HG03139 (cell line): ENCODE results near the gene NR6A1.

Experiments
- ATAC-seq: cut with Tn5 transposase; IDR thresholded peaks from one replicate; pipeline ENCODE4 v1.9.1; 2021; ENCODE audit not compliant: unreplicated experiment

Gene NR6A1

DNA sequence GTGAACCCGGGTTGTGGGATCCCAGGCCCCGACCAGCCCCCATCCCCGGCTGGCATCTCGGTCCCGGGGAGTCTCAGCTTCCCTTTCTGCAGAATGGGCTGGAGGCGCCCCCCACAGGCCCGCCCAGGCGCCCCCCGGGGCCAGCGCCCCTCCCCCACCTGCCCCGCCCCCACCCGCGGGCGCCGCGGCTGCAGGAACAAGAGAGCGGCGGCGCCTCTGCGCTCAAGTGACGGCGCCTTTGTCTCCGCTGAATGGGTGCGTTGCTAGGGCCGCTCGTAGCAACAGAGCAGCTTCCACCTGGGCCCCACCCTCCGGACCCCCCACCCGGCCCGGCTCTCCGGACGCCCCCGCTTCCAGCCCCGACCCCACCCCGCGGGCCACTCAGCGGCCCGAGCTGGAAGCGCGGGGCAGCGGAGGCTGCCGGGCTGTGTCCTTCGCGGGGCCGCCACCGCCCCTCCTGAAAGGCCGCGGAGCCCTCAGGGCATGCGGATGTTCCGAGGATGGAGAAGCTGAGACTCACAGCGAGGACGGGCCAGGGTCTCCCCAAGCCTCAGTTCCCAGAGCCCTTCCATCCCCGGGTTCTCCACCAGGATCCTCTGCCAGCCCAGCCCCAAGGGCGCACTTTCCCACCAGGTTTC lies 293.3 kb downstream of the NR6A1 start:
- ATAC-seq: no peak

DNA sequence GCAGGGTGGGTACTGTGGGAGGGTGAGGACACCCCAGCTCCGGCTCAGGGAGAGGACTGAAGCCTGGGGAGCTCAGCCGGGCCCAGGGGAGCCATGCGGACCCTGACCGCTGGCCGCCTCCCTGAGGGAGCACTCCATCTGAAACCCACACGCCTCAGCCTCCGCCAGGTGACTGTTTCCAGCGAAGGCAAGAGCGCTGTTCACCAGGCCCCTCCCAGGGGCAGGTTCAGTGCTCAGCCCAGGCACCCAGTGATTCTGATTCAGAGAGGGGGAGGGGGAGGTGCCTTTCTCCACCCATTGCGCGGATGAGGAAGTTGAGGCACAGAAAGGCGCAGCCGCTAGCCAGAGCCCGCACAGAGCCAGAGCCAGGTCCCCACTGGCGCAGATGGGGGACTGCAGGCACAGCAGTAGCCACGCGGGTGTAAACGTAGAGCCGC lies 293.9 kb downstream of the NR6A1 start:
- ATAC-seq: no peak

DNA sequence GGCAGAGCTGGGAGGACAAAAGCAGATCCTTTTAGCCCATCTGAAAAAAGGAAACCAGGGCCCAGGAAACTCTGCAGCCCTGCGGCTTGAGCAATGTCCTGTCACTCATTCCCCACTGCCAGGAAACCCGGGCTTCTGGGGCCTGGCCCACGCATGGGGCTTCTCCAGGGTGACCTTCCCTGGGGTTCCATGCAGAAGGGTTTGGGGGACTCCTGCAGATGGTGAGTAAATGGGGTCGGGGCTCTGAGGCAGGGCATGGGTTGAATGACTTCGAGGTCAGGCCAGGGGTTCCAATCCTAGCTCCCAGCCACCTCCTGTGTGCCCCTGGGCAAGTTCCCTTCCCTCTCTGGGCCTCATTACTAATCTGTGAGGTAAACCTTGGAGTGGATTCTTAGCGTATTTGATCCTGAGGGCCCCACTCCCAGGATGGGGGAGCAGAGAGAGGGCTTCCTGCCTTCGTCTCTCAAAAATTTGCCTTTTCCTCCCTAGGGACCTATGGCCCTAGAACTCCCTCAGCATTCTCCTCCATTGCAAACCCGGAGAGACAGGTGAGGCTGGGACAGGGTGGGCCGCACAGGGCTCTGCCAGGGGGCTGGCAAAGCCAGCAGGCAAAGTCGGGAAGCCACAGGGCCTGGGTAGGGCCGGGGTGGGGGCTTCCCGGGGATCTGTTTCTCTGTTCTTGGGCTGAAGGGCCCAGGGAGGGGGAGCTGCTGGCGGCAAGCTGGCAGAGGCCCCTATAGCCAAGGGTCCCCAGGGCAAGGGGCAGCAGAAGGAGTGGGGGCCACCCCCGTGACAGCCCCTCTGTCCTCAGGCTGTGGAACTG lies 295.0 kb downstream of the NR6A1 start:
- ATAC-seq: no peak

DNA sequence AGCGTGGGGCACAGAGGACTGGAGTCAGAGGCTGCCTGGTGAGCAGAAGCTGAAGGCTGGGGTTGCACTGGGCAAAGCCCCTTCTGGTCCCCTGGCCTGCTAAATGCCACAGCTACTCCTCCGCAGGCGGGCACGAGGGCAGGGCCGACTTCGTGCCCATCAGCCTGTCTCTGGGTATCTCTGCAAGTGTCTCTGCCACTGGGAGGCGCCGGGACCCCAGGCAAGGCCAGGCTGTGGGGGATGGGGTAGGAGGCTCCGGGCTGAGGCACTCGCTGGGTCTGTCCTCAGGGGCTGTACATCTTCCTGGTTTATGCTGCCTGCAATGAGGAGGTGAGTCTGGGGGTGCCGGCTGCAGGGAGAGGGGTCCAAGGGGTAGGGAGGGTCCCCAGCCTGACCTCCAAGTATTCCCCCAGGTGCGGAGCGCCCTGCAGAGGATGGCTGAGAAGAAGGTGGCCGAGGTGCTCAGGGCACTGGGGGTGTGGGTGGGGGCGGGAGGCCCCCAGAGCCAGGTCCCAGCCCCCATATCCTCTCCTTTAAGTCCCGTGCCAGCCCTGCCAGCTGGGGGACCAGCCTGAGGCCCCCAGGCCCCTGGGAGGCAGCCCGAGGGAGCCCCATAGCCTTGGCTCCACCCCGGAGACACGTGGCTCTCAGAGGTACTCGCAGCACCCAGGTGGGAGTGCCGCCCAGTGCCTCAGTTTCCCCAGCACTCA lies 295.8 kb downstream of the NR6A1 start:
- ATAC-seq: no peak

DNA sequence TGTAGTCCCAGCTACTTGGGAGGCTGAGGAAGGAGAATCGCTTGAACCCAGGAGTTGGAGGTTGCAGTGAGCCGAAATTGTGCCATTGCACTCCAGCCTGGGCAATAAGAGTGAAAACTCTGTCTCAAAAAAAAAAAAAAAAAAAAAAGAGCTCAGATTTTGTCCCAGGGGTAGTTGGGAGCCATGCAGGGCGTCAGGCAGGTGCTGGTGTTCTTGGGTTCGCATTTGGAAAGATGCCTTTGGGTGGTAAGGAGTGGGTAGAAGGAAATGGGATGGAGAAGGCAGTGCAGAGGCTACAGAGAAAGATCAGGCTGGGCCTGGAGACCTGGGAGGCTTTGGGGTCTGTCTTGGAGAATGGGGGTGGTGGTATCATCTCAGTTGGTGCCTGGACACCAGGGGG lies 297.0 kb downstream of the NR6A1 start:
- no peak for ATAC-seq

DNA sequence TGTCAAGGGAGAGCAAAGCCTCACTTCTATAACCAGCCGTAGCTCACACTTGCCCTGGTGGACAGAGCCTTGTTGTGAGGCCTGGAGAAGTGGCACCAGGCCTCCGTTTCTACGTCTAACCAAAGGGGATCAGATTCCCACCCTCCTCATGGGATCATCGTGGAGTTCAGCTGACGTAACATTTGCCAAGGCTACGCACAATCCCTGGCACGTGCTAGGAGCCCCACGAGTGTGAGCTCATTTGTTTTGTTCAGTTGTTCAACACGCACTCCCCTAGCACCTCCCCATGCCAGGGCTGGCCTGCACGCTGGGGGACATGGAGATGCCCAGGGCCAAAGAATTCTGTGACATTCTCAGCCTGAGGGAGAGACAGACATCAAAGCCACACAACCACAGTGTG lies 297.8 kb downstream of the NR6A1 start:
- ATAC-seq: no peak

DNA sequence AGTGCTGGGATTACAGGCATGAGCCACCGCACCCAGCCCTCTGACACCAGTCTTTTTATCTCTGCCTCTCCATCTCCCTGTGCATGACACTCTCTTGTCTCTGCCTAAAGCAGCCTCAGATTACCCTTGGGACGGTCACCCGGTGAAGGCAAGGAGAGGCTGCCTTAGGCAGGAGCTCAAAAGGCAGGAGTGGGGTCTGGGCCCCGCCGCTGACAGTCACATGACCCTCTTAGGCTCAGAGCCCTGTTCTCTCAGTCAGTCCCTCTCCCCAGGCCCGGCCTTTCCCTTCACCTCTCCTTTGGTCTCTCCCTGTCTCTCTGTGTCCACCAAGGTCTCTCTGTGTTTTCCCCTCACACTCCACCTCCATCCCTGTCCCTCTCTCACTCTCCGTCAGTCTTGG lies 298.3 kb downstream of the NR6A1 start:
- ATAC-seq: no peak

DNA sequence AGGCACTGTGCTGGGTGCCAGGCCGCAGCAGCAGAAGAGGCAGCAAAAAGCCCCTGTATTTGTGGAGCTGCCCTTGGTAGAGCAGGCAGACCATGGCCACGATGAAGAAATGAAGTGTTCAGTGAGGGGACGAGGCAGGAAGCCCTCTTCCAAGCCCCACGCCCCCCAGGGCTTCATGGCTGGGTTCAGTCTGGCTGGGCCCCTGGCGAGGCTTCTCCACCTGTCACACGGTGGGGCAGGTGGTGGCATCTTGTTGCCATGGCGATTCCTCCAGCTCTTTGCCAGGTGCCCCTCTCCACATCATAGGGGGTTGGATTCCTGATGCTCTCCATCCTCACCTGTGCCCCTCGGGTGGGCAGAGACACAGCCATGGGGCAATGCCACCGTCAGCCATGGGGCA lies 299.4 kb downstream of the NR6A1 start:
- no peak for ATAC-seq

DNA sequence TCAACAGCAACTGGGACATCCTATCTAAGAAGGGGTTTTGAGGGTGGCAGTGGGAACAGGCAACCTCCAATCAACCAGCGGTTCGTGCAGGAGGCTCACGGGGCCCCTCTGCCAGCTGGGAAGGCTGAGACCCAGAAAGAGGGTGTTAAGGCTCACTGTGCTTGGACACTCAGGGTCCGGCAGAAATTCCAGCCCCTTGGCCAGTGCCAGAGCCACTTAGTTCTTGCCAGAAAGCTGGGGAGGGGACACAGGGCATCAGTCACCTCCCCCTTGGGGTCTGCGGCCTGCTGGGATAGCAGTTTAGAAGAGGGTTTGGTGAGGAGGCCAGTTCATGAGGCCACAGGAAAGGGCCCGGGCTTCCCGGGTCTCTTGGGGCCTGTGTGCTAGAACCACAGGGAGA lies 300.4 kb downstream of the NR6A1 start:
- no peak for ATAC-seq

DNA sequence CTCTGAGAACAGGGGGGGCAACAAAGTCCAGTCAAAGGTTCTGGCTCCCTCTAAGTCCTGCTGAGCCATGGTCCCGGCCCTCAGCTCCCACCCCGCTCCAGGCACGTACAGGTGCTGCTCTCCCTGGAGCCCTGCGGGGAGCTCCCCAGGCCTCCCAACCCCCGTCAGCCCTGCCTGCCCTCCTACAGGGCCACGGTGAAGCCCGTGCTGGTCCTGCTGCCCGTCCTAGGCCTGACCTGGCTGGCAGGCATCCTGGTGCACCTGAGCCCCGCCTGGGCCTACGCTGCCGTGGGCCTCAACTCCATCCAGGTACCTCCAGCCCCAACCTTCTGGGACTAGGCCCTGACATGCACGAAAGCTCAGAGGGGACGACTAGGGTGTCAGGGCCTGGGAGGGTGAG lies 300.8 kb downstream of the NR6A1 start:
- no peak for ATAC-seq

DNA sequence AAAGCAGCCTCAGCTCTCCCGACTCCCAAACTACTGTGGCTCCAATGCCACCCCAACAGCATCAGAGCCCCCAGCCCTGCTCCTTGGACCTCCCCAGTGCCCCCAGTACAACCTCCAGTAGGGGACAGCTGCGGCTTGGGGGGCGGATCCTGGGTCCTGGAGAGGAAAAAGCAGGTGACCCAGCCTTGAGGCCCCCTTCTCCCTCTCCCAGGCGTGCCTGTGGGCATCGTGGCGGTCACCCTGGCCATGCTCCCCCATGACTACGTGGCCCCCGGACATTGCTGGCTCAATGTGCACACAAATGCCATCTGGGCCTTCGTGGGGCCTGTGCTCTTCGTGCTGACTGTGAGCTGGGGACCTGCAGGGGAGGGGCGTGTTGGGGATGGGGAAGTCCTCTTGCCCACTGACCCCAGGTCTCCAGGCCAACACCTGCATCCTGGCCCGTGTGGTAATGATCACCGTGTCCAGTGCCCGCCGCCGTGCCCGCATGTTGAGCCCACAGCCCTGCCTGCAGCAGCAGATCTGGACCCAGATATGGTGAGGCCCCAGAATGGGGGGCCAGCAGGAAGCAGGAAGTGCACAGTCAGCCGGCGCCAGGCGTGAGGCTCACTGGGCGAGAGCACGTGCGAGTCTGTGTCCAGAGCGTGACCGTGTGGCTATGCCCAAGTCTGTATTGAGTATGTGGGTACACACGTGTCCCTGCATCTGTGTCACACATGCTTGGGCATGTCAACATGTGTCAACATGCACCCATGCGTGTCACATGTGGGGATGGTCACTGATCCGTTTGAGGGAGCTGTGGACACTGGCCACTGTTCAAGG lies 301.9 kb downstream of the NR6A1 start:
- ATAC-seq: no peak

DNA sequence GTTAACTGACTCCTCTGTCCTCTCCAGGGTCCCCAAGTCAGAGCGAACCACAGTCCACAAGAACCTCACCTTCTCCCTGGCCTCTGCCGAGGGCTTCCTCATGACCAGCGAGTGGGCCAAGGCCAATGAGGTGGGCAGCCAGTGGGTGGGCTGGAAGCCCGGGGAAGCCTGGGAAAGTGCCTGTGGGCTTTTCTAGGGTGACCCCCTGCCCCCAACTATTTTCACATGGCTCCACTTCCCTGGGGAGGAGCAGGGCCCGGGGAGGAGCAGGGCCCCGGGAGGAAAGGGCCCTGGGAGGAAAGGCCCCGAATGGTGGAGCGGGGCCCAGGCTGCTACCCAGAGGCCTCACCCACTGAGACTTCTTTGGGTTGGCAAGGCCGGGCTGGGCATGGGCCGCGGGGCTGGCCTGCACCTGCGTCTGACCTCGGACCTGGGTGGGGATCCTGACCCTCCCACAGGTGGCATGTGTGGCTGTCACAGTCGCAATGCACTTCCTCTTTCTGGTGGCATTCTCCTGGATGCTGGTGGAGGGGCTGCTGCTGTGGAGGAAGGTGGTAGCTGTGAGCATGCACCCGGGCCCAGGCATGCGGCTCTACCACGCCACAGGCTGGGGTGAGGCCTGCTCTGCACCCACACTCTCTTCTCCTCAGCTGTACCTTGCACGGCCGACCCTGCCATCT lies 302.9 kb downstream of the NR6A1 start:
- no peak for ATAC-seq

DNA sequence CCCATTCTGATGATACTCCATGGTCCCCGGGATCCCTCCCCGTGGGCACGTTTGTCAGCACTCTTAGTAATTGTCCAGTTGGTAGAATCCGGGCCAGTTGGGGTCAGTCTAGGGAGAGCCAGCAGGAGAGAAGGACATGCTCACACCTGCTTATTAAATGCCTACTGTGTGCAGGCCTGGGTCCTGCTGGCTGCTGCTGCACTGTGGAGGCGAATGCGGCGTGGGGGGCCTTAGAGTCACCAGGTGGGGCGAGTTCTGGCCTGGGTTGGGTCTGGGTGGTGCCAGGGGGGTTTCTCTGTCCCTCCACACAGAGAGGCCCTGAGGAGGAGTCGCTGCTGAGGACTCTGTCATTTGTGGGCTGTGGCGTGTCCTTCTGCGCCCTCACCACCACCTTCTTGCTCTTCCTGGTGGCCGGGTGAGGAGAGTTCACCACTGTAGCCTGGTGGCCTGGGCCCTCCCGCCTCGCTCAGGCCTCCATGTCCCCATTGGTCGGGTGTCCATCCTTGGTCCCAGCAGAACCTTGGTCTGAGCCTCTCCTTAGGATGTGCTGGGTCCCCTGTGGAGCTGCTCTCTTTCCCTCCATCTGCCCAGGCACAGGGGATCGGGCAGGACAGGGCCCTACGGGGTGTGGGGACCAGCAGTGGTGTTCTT lies 303.6 kb downstream of the NR6A1 start:
- no peak for ATAC-seq
